ENCODE measurements around the gene GRAMD2A.
"Not testable (repeated sequence)": the region's sequence is repeated elsewhere in the genome, so short reads cannot be mapped to it uniquely, and the experiment has no call there.

Gene GRAMD2A

DNA sequence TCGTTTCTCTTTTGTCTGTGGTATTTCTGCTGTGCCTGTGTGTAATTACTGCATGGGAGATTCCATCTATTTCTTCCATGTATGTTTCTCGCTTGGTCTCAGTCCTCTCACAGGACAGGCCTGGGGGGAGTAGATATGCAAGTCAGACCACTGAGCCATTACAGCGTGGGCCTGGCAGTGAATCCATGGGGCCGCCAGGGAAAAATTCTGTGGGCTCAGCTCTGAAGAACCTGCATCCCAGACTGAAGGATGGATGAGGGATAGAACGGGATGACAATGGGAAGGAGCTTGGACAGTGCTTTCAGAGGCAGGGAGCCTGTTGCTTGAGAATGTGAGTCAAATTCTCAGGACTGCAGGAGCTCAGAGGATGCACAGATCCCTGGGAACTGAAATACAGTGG is 24.8 kb downstream of the GRAMD2A start:
- DNase-seq (ENCODE audit: low read depth, low spot score): no peak
- Histone ChIP-seq H3K4me3 (ENCODE audit: insufficient read length, low read depth) (no peak overlapping the region), H3K9ac (ENCODE audit: insufficient read length, low read depth) (no peak overlapping the region), H3K36me3 (ENCODE audit: insufficient read depth, insufficient read length, low read length) (no peaks in the 10 kb centered on the region), H3K27me3 (ENCODE audit: insufficient read depth, insufficient read length) (no peaks in the 10 kb centered on the region), H3K4me1 (ENCODE audit: insufficient read depth, insufficient read length) (peaks cover 17% of the 10 kb centered on the region), H3K9me3 (ENCODE audit: insufficient read depth, low read length) (no peaks in the 10 kb centered on the region)
- TF ChIP-seq ZNF274 (IDR thresholded peaks at IDR 0.05; ENCODE audit: low read depth, low read length) (no peak), SUZ12 (IDR thresholded peaks at IDR 0.05; ENCODE audit: extremely low read depth, insufficient read depth, insufficient read length) (no peak), YY1 (IDR thresholded peaks at IDR 0.05; ENCODE audit: insufficient read depth, insufficient read length) (no peak)

DNA sequence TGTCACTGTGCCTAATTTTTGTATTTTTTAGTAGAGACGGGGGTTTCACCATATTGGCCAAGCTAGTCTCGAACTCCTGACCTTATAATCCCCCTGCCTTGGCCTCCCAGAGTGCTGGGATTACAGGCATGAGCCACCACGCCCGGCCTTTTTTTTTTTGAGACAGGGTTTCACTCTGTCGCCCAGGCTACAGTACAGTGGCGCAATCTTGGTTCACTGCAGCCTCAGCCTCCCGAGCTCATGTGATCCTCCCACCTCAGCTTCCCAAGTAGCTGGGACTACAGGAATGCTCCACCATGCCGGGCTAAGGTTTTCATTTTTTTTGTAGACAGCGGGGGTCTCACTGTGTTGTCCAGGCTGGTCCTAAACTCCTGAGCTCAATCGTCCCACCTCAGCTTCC is 25.6 kb downstream of the GRAMD2A start:
- peaks cover 17% of the 10 kb centered on the region for H3K4me1 ChIP-seq (ENCODE audit: insufficient read depth, insufficient read length)
- H3K27me3 ChIP-seq (ENCODE audit: insufficient read depth, insufficient read length); H3K9ac ChIP-seq (ENCODE audit: insufficient read length, low read depth); H3K4me3 ChIP-seq (ENCODE audit: insufficient read length, low read depth); DNase-seq (ENCODE audit: low read depth, low spot score); H3K36me3 ChIP-seq (ENCODE audit: insufficient read depth, insufficient read length, low read length); H3K9me3 ChIP-seq (ENCODE audit: insufficient read depth, low read length): not testable (repeated sequence)

- Histone ChIP-seq H3K4me3 (ENCODE audit: insufficient read length, low read depth) (no peak overlapping the region), H3K9ac (ENCODE audit: insufficient read length, low read depth) (no peak overlapping the region), H3K9me3 (ENCODE audit: insufficient read depth, low read length) (no peaks in the 10 kb centered on the region), H3K27me3 (ENCODE audit: insufficient read depth, insufficient read length) (no peaks in the 10 kb centered on the region), H3K36me3 (ENCODE audit: insufficient read depth, insufficient read length, low read length) (no peaks in the 10 kb centered on the region), H3K4me1 (ENCODE audit: insufficient read depth, insufficient read length) (peaks cover 17% of the 10 kb centered on the region)
- no peak for DNase-seq (ENCODE audit: low read depth, low spot score)
- no peak for TF ChIP-seq YY1 (IDR thresholded peaks at IDR 0.05; ENCODE audit: insufficient read depth, insufficient read length)
- no peak for TF ChIP-seq SUZ12 (IDR thresholded peaks at IDR 0.05; ENCODE audit: extremely low read depth, insufficient read depth, insufficient read length)
- no peak for TF ChIP-seq ZNF274 (IDR thresholded peaks at IDR 0.05; ENCODE audit: low read depth, low read length)
These were observed 26.9 kb downstream of the GRAMD2A start for GRCh38 chr15:72170691-72171090.

DNA sequence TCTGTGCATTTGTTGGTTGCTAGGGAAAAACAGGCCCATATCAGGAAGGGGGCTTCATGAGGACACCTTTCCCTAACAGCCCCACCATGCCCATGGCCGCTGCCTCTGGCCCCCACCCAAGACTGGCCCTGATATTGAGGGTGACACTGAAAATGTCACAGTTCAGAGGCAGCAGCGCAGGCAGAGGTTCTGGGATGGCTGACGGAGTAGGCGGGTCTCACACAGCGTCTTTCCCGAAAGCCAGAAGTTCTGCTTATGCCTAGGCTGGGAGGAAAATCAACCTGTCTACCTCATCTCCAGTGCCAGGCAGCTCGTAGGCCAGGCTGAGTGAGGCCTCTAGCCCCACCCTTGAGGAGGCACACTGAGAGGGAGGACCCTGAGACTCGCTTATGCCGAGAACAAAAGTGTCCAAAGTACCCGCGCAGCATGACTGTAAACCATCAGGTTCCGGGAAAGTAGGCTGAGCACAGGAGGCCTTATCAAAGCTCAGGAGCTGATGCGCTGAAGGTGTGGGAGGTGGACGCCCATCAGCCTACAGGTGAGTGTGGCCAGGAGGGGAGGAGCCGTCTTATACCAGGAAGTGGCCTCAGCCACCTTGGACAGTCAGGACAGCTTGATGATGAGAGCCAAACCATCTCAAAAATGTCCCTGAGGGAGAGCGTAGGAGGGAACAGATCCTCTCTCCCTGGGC is 27.5 kb downstream of the GRAMD2A start:
- H3K4me1 ChIP-seq (ENCODE audit: insufficient read depth, insufficient read length): peaks cover 17% of the 10 kb centered on the region
- H3K9ac ChIP-seq (ENCODE audit: insufficient read length, low read depth): no peak overlapping the region
- no peaks in the 10 kb centered on the region for H3K36me3 ChIP-seq (ENCODE audit: insufficient read depth, insufficient read length, low read length)
- H3K4me3 ChIP-seq (ENCODE audit: insufficient read length, low read depth): no peak overlapping the region
- H3K9me3 ChIP-seq (ENCODE audit: insufficient read depth, low read length): no peaks in the 10 kb centered on the region
- no peaks in the 10 kb centered on the region for H3K27me3 ChIP-seq (ENCODE audit: insufficient read depth, insufficient read length)
- DNase-seq (ENCODE audit: low read depth, low spot score): no peak
- TF ChIP-seq YY1 (IDR thresholded peaks at IDR 0.05; ENCODE audit: insufficient read depth, insufficient read length) (no peak), ZNF274 (IDR thresholded peaks at IDR 0.05; ENCODE audit: low read depth, low read length) (no peak), SUZ12 (IDR thresholded peaks at IDR 0.05; ENCODE audit: extremely low read depth, insufficient read depth, insufficient read length) (no peak)

GRCh38 chr15:72169236-72169920 is 28.2 kb downstream of the GRAMD2A start:
- no peak for TF ChIP-seq ZNF274 (IDR thresholded peaks at IDR 0.05; ENCODE audit: low read depth, low read length)
- TF ChIP-seq YY1 (IDR thresholded peaks at IDR 0.05; ENCODE audit: insufficient read depth, insufficient read length): no peak
- no peak for TF ChIP-seq SUZ12 (IDR thresholded peaks at IDR 0.05; ENCODE audit: extremely low read depth, insufficient read depth, insufficient read length)
- Histone ChIP-seq H3K36me3 (ENCODE audit: insufficient read depth, insufficient read length, low read length) (no peaks in the 10 kb centered on the region), H3K4me3 (ENCODE audit: insufficient read length, low read depth) (no peak overlapping the region), H3K9ac (ENCODE audit: insufficient read length, low read depth) (no peak overlapping the region), H3K4me1 (ENCODE audit: insufficient read depth, insufficient read length) (peaks cover 17% of the 10 kb centered on the region), H3K9me3 (ENCODE audit: insufficient read depth, low read length) (no peaks in the 10 kb centered on the region), H3K27me3 (ENCODE audit: insufficient read depth, insufficient read length) (no peaks in the 10 kb centered on the region)
- no peak for DNase-seq (ENCODE audit: low read depth, low spot score)

DNA sequence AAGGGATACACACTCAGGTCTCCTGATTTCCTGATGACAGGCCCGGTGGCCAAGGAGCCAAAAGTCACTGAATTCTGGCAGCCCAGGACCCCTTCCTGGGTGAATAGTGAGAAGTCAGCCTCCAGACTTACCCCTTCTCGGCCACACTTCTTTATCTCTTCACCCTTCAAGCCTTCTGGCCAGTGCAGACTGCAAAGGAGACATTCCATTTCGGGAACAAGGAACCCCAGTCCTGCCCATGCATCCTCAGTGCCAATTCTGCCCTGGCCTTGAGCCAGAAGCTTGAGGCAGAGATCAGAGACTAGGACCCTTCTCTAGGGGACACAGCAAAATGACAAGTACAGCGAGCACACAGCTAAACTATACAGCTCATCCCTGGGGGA is 28.8 kb downstream of the GRAMD2A start:
- H3K9ac ChIP-seq (ENCODE audit: insufficient read length, low read depth): peak overlapping the region; percentile 11
- H3K9me3 ChIP-seq (ENCODE audit: insufficient read depth, low read length): no peaks in the 10 kb centered on the region
- TF ChIP-seq YY1 (IDR thresholded peaks at IDR 0.05; ENCODE audit: insufficient read depth, insufficient read length) (no peak), ZNF274 (IDR thresholded peaks at IDR 0.05; ENCODE audit: low read depth, low read length) (no peak), SUZ12 (IDR thresholded peaks at IDR 0.05; ENCODE audit: extremely low read depth, insufficient read depth, insufficient read length) (no peak)
- H3K36me3 ChIP-seq (ENCODE audit: insufficient read depth, insufficient read length, low read length): no peaks in the 10 kb centered on the region
- peaks cover 17% of the 10 kb centered on the region for H3K4me1 ChIP-seq (ENCODE audit: insufficient read depth, insufficient read length)
- no peak for DNase-seq (ENCODE audit: low read depth, low spot score)
- no peak overlapping the region for H3K4me3 ChIP-seq (ENCODE audit: insufficient read length, low read depth)
- no peaks in the 10 kb centered on the region for H3K27me3 ChIP-seq (ENCODE audit: insufficient read depth, insufficient read length)

DNA sequence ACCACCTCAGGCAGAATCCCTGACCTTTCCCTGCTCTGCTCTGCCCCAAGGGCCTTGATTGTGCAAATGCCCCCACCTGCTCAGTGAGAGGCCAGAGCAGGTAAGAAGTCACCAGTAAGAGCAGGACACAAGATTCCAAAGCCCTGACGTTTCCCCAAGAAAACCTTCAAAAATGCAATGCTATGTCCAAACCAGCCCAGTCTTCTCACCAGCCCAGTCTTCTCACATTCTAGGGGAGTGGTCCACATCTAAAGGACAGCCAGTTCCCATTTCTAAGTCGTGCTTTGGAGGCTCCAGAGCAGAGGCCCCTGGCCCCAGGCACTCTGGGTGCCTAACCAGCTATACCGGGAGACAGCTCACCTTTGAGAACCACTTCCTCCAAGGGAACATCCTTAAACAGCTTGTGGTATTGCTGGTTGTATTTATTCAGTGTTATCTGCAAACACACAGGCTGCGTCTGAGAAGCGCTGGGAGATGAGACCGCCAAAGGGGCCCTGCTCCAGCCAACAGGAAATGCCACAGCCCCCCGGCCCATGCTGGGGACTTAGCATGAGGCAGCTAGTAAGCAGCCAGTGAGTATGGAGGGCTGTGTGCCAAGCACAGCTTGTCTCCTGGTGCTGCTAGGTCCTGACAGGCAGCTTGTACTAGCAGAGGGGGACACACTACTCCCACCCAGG is 29.3 kb downstream of the GRAMD2A start:
- H3K36me3 ChIP-seq (ENCODE audit: insufficient read depth, insufficient read length, low read length): no peaks in the 10 kb centered on the region
- peaks cover 17% of the 10 kb centered on the region for H3K4me1 ChIP-seq (ENCODE audit: insufficient read depth, insufficient read length)
- DNase-seq (ENCODE audit: low read depth, low spot score): no peak
- peak overlapping the region; percentile 11 for H3K9ac ChIP-seq (ENCODE audit: insufficient read length, low read depth)
- H3K4me3 ChIP-seq (ENCODE audit: insufficient read length, low read depth): no peak overlapping the region
- TF ChIP-seq SUZ12 (IDR thresholded peaks at IDR 0.05; ENCODE audit: extremely low read depth, insufficient read depth, insufficient read length) (no peak), YY1 (IDR thresholded peaks at IDR 0.05; ENCODE audit: insufficient read depth, insufficient read length) (no peak), ZNF274 (IDR thresholded peaks at IDR 0.05; ENCODE audit: low read depth, low read length) (no peak)
- H3K9me3 ChIP-seq (ENCODE audit: insufficient read depth, low read length): no peaks in the 10 kb centered on the region
- H3K27me3 ChIP-seq (ENCODE audit: insufficient read depth, insufficient read length): no peaks in the 10 kb centered on the region

Data from NT2/D1 (cell line).